Measurements from ENCODE around the gene PRAMEF4.
"Not testable (repeated sequence)": the region's sequence is repeated elsewhere in the genome, so short reads cannot be mapped to it uniquely, and the experiment has no call there.

DNA sequence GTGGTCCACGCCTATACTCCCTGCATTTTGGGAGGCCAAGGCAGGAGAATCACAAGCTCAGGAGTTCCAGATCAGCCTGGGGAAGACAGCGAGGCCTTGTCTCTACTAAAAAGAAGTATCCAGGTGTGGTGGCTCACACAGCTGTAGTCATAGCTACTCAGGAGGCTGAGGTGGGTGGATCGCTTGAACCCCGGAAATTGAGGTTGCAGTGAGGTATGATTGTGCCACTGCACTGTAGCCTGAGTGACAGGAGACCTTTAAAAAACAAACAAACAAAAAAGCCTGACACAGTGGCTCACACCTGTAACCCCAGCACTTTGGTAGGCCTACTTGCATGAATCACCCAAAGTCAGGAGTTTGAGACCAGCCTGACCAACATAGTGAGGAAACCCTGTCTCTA lies 7.5 kb downstream of the PRAMEF4 start:
- TF ChIP-seq, protein P1, sequence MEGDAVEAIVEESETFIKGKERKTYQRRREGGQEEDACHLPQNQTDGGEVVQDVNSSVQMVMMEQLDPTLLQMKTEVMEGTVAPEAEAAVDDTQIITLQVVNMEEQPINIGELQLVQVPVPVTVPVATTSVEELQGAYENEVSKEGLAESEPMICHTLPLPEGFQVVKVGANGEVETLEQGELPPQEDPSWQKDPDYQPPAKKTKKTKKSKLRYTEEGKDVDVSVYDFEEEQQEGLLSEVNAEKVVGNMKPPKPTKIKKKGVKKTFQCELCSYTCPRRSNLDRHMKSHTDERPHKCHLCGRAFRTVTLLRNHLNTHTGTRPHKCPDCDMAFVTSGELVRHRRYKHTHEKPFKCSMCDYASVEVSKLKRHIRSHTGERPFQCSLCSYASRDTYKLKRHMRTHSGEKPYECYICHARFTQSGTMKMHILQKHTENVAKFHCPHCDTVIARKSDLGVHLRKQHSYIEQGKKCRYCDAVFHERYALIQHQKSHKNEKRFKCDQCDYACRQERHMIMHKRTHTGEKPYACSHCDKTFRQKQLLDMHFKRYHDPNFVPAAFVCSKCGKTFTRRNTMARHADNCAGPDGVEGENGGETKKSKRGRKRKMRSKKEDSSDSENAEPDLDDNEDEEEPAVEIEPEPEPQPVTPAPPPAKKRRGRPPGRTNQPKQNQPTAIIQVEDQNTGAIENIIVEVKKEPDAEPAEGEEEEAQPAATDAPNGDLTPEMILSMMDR (IDR thresholded peaks at IDR 0.05): not testable (repeated sequence)
- TF ChIP-seq ZFX (IDR thresholded peaks at IDR 0.05; ENCODE audit: borderline replicate concordance): not testable (repeated sequence)

All from 22Rv1 (cell line).